ENCODE measurements around the gene NUDT8. TPM values are rescaled to one million over a fixed set of nuclear protein-coding genes. Genes with fewer than 3 reads are reported as not detected.

Gene NUDT8
- total and polyA plus RNA-seq, 2 of the 8 experiments (the other 6 are each of a cell fraction or from before 2014, with no cell fraction given), result 7.2 to 8.3 TPM

DNA sequence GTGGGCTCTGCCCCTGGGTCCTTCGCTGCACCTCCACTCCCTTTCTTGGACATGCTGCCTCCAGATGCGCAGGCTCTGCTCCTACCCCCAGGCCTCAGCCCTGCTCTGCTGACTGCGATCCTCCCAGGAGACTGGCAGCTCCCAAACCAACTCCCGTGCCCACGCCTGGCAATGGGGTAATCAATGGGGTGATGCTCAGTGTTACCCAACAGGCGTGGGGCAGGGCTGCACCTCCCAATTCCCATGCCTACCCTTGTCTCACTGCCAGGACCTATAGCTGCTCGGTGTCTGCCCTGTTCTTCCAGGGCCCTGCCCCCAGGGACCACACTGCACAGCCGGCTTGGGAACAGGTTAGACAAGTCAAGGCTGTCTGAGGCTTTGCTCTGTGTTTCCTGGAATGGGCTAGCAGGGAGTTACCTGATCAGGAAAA lies 44.7 kb upstream of the NUDT8 start, which contains the start of gene ALDH3B2:
TSS of gene ALDH3B2 (minus strand) at position 182 of the 430 bp plus-strand sequence. CDS start 7,688 bp downstream, outside the sequence.
- Histone ChIP-seq H3K4me2 (ENCODE audit: insufficient read depth in 1 of 2, low read depth in 2 of 2, low read length in 2 of 2) (peak within 1 kb of the TSS in 1 of 2 experiments; percentile 20; a peak in 2 of 4 replicates), H3K23ac (ENCODE audit: insufficient read length) (no peak within 1 kb of the TSS), H3K18ac (ENCODE audit: extremely low read depth, low read length) (peak within 1 kb of the TSS; percentile 60), H2BK5ac (ENCODE audit: low read depth, low read length) (no peak within 1 kb of the TSS; the same call in 1 of the 2 replicates), H2AFZ (ENCODE audit: low read length) (no peak within 1 kb of the TSS), H2BK120ac (replicated peaks; ENCODE audit: low read depth, low read length) (no peak within 1 kb of the TSS), H2BK15ac (ENCODE audit: low read length) (no peak within 1 kb of the TSS), H3K79me1 (ENCODE audit: low read depth, low read length) (no peaks in the 10 kb centered on the region), H4K5ac (ENCODE audit: insufficient read length, low read depth, low read length) (no peak within 1 kb of the TSS), H3K56ac (replicated peaks; ENCODE audit: insufficient read length, low read depth, low read length) (no peak within 1 kb of the TSS), H3K9ac (replicated peaks in 1 of 4; ENCODE audit: extremely low read depth in 1 of 4, low read depth in 3 of 4, low read length in 3 of 4) (no peak within 1 kb of the TSS; a peak in 1 of 7 replicates), H3K9me3 (ENCODE audit: insufficient read depth in 2 of 2, low read depth in 1 of 2, low read length in 1 of 2) (no peaks in the 10 kb centered on the region), H2AK5ac (ENCODE audit: low read depth, low read length) (no peak within 1 kb of the TSS), H4K91ac (replicated peaks; ENCODE audit: insufficient read length, low read length) (no peak within 1 kb of the TSS), H4K8ac (ENCODE audit: extremely low read depth, insufficient read depth, low read length) (no peak within 1 kb of the TSS; the same call in 1 of the 2 replicates), H3K23me2 (ENCODE audit: low read depth, low read length) (peaks cover 4% of the 10 kb centered on the region; the same call in 1 of the 2 replicates), H4K20me1 (replicated peaks in 1 of 2; ENCODE audit: control insufficient read depth in 1 of 2, insufficient read depth in 2 of 2, low read length in 2 of 2) (no peaks in the 10 kb centered on the region), H3K4me1 (replicated peaks in 1 of 4; ENCODE audit: control insufficient read depth in 3 of 4, insufficient read depth in 4 of 4, low read length in 3 of 4) (peaks cover 0 to 5% (median 0%) of the 10 kb centered on the region in 4 experiments; a peak in 3 of 7 replicates), H2BK12ac (ENCODE audit: low read depth, low read length) (0 out of 2 replicates have a peak within 1 kb of the TSS, but pooled peaks have one; percentile 11), H2BK20ac (ENCODE audit: low read length) (no peak within 1 kb of the TSS), H3K14ac (ENCODE audit: insufficient read length) (no peak within 1 kb of the TSS), H3K4ac (replicated peaks; ENCODE audit: insufficient read length, low read depth, low read length) (no peak within 1 kb of the TSS), H3K79me2 (ENCODE audit: control insufficient read depth in 1 of 2, insufficient read depth in 2 of 2, low read length in 2 of 2) (no peaks in the 10 kb centered on the region), H3K27me3 (replicated peaks in 1 of 4; ENCODE audit: control insufficient read depth in 3 of 4, extremely low read depth in 1 of 4, insufficient read depth in 3 of 4, low read length in 3 of 4) (no peaks in the 10 kb centered on the region), H3K27ac (ENCODE audit: low read depth, low read length) (no peak within 1 kb of the TSS), H3K4me3 (ENCODE audit: extremely low read depth in 1 of 4, insufficient read depth in 2 of 4, low read depth in 3 of 4, low read length in 4 of 4) (no peak within 1 kb of the TSS), H3K36me3 (ENCODE audit: control insufficient read depth in 2 of 4, insufficient read depth in 4 of 4, low read length in 3 of 4) (no peaks in the 10 kb centered on the region)
- ChIA-PET POLR2A (ENCODE audit: partially characterized antibody) (interaction anchor here (2.1 kb wide), 1 partner anchor 26 kb away, joined by 4 read pairs; no protein-coding TSS in a partner anchor), CTCF (ENCODE audit: partially characterized antibody) (interaction anchor here (0.8 to 3.8 kb wide), 10 partner anchors 9 to 102 kb away, joined by 3 to 28 read pairs (median 3); no protein-coding TSS in a partner anchor)
- FAIRE-seq, result peak; percentile 48
- peak; percentile 54 for TF ChIP-seq ASH2L (IDR thresholded peaks at IDR 0.05; ENCODE audit: low read length)
- no peak for TF ChIP-seq GABPA (IDR thresholded peaks at IDR 0.05; ENCODE audit: borderline replicate concordance, insufficient read depth, low read length)
- TF ChIP-seq SP1 (IDR thresholded peaks at IDR 0.05; ENCODE audit: low read depth, low read length), result peak; percentile 75; the same call in 1 of the 2 replicates
- peak in 1 of 2 experiments; percentile 48 for DNase-seq (ENCODE audit: low read depth in 1 of 2, low spot score in 2 of 2)
- WGBS, 2 experiments (ENCODE audit: extremely low coverage in 1 of 2, insufficient coverage in 1 of 2, insufficient read length in 1 of 2, insufficient replicate concordance in 2 of 2, low coverage in 1 of 2, low lambda C conversion rate in 2 of 2, missing lambda C conversion rate in 1 of 2), result 82% methylated on average over 8 of the region's 8 CpGs; no CpG with 5 or more reads in 1 of the 2 experiments
